H9 (cell line): ENCODE data around the gene HSPH1. TPM values are rescaled to one million over a fixed set of nuclear protein-coding genes. Genes with fewer than 3 reads are reported as not detected.

Experiments
- DNase-seq: peaks from one replicate; pipeline ENCODE4 v3.0.0-alpha.2; 2017
- H2AFZ ChIP-seq: one replicate; pipeline ENCODE4 v1.6.1; 2013; ENCODE audit warnings: mild to moderate bottlenecking, low read length, control low read depth, moderate library complexity
- H2AK5ac ChIP-seq: 2 replicates; pipeline ENCODE4 v1.6.1; 2013; ENCODE audit warnings: low read length, control low read depth, mixed read lengths; ENCODE audit not compliant: insufficient read length
- H2BK120ac ChIP-seq: one replicate; pipeline ENCODE4 v1.6.1; 2013; ENCODE audit warnings: low read depth, mild to moderate bottlenecking, low read length, control low read depth, inconsistent platforms; ENCODE audit not compliant: poor library complexity, severe bottlenecking
- H2BK12ac ChIP-seq: 2 replicates; pipeline ENCODE4 v1.6.1; 2013; ENCODE audit warnings: low read length, control low read depth, mixed read lengths, low read depth; ENCODE audit not compliant: insufficient read length
- H2BK15ac ChIP-seq: 2 replicates; pipeline ENCODE4 v1.6.1; 2013; ENCODE audit warnings: low read depth, low read length, control low read depth
- H2BK20ac ChIP-seq: one replicate; pipeline ENCODE4 v1.6.1; 2013; ENCODE audit warnings: low read depth, mild to moderate bottlenecking, low read length, control low read depth, inconsistent platforms; ENCODE audit not compliant: poor library complexity, severe bottlenecking
- H2BK5ac ChIP-seq: 2 replicates; pipeline ENCODE4 v1.6.1; 2013; ENCODE audit warnings: low read length, control low read depth, mixed read lengths; ENCODE audit not compliant: insufficient read length
- H3K14ac ChIP-seq: 2 replicates; pipeline ENCODE4 v1.6.1; 2013; ENCODE audit warnings: low read length, control low read depth; ENCODE audit not compliant: insufficient read depth
- H3K18ac ChIP-seq: 2 replicates; pipeline ENCODE4 v1.6.1; 2013; ENCODE audit warnings: low read depth, mild to moderate bottlenecking, mixed read lengths, low read length, control low read depth; ENCODE audit not compliant: insufficient read length
- H3K23ac ChIP-seq: 2 replicates; pipeline ENCODE4 v1.6.1; 2013; ENCODE audit warnings: low read length, control low read depth, mixed read lengths, low read depth; ENCODE audit not compliant: insufficient read length
- H3K23me2 ChIP-seq: 2 replicates; pipeline ENCODE4 v1.6.1; 2013; ENCODE audit warnings: low read depth, mild to moderate bottlenecking, mixed read lengths, low read length, control low read depth; ENCODE audit not compliant: insufficient read length, poor library complexity, severe bottlenecking
- H3K27ac ChIP-seq: 2 replicates; pipeline ENCODE4 v1.5.1; 2013; ENCODE audit warnings: low read length, control low read depth, mixed read lengths, low read depth; ENCODE audit not compliant: insufficient read length
- H3K27me3 ChIP-seq: 2 replicates; pipeline ENCODE4 v1.6.1; 2013; ENCODE audit warnings: low read length, control low read depth, inconsistent platforms; ENCODE audit not compliant: insufficient read depth
- H3K4ac ChIP-seq: 2 replicates; pipeline ENCODE4 v1.6.1; 2013; ENCODE audit warnings: low read depth, mild to moderate bottlenecking, control low read depth, inconsistent platforms, low read length, moderate library complexity
- H3K4me1 ChIP-seq: 2 replicates; pipeline ENCODE4 v1.6.1; 2013; ENCODE audit warnings: low read length, control low read depth, inconsistent platforms; ENCODE audit not compliant: insufficient read depth
- H3K4me2 ChIP-seq: 2 replicates; pipeline ENCODE4 v1.6.1; 2013; ENCODE audit warnings: low read length, control low read depth, mixed read lengths; ENCODE audit not compliant: insufficient read length, insufficient read depth
- H3K56ac ChIP-seq: 2 replicates; pipeline ENCODE4 v1.6.1; 2013; ENCODE audit warnings: low read depth, mild to moderate bottlenecking, mixed read lengths, low read length, control low read depth; ENCODE audit not compliant: insufficient read length
- H3K79me1 ChIP-seq: 2 replicates; pipeline ENCODE4 v1.6.1; 2013; ENCODE audit warnings: low read depth, mild to moderate bottlenecking, moderate library complexity, low read length, control low read depth, inconsistent platforms; ENCODE audit not compliant: insufficient read depth, poor library complexity, severe bottlenecking
- H3K79me2 ChIP-seq: 2 replicates; pipeline ENCODE4 v1.6.1; 2013; ENCODE audit warnings: low read length, control low read depth, inconsistent platforms; ENCODE audit not compliant: insufficient read depth
- H3K9ac ChIP-seq: 2 replicates; pipeline ENCODE4 v1.6.1; 2013; ENCODE audit warnings: low read length, control low read depth, mixed read lengths; ENCODE audit not compliant: insufficient read length; ENCODE audit errors: extremely low read depth
- H3K9me3 ChIP-seq: one replicate; pipeline ENCODE4 v1.6.1; 2013; ENCODE audit warnings: low read depth, low read length, inconsistent platforms; ENCODE audit not compliant: control insufficient read depth
- H3T11ph ChIP-seq: one replicate; pipeline ENCODE4 v1.6.1; 2013; ENCODE audit warnings: mild to moderate bottlenecking, low read length, control low read depth, inconsistent platforms
- H4K20me1 ChIP-seq: one replicate; pipeline ENCODE4 v1.6.1; 2013; ENCODE audit not compliant: control insufficient read depth, insufficient read length, insufficient read depth
- H4K5ac ChIP-seq: 2 replicates; pipeline ENCODE4 v1.6.1; 2013; ENCODE audit warnings: low read depth, mild to moderate bottlenecking, mixed read lengths, low read length, control low read depth; ENCODE audit not compliant: insufficient read length
- H4K8ac ChIP-seq: replicated peaks from 2 replicates; pipeline ENCODE4 v1.6.1; 2013; ENCODE audit warnings: low read length, control low read depth, mixed read lengths, low read depth; ENCODE audit not compliant: insufficient read length
- H4K91ac ChIP-seq: 2 replicates; pipeline ENCODE4 v1.6.1; 2013; ENCODE audit warnings: low read depth, mild to moderate bottlenecking, moderate library complexity, mixed read lengths, low read length, control low read depth; ENCODE audit not compliant: insufficient read length
- H3K27ac Mint-ChIP-seq, 3 experiments: 2 replicates in 2 of 3; 3 replicates in 1 of 3; pipeline ENCODE4 v1.8.0; 2020 to 2021; ENCODE audit warnings: mixed read lengths in 3 of 3, mild to moderate bottlenecking in 1 of 3, moderate library complexity in 1 of 3
- H3K27me3 Mint-ChIP-seq: 2 replicates; pipeline ENCODE4 v1.8.0; 2021; ENCODE audit warnings: low read depth, mild to moderate bottlenecking, moderate library complexity, mixed read lengths
- H3K36me3 Mint-ChIP-seq, 3 experiments: 2 replicates in 2 of 3; 3 replicates in 1 of 3; pipeline ENCODE4 v1.8.0; 2020 to 2021; ENCODE audit warnings: low read depth in 3 of 3, mixed read lengths in 3 of 3; ENCODE audit not compliant: insufficient read depth in 1 of 3
- H3K4me1 Mint-ChIP-seq, 2 experiments: 2 replicates each; pipeline ENCODE4 v1.8.0; 2020; ENCODE audit warnings: mixed read lengths in 2 of 2
- H3K4me3 Mint-ChIP-seq, 2 experiments: 2 replicates in 1 of 2; 3 replicates in 1 of 2; pipeline ENCODE4 v1.8.0; 2020 to 2021; ENCODE audit warnings: mild to moderate bottlenecking in 2 of 2, mixed read lengths in 2 of 2, moderate library complexity in 1 of 2
- H3K9me3 Mint-ChIP-seq, 2 experiments: 2 replicates in 1 of 2; 3 replicates in 1 of 2; pipeline ENCODE4 v1.8.0; 2020; ENCODE audit warnings: mild to moderate bottlenecking in 2 of 2, mixed read lengths in 2 of 2, moderate library complexity in 1 of 2
- CTCF ChIP-seq: fragments of 200-600 bp; sonication (generic); conservative IDR thresholded peaks from 3 replicates; pipeline ENCODE4 v1.8.0; 2021; ENCODE audit warnings: antibody characterized with exemption, mild to moderate bottlenecking
- WGBS: extraction: QIAGEN DNeasy Blood & Tissue Kit; methylation state at CpG from one replicate; pipeline ENCODE4 v1.1.7; 2013; ENCODE audit warnings: missing lambda C conversion rate, low lambda C conversion rate, mixed read lengths; ENCODE audit not compliant: insufficient read length; ENCODE audit errors: extremely low coverage; 5-methylcytosine and 5-hydroxymethylcytosine counted together
- total RNA-seq: library from RNA; stranded (reverse); gene quantifications from 2 replicates; pipeline ENCODE4 v1.2.1, GENCODE V29; 2021

Gene HSPH1
- total RNA-seq, 1 experiment from 2014 or later: 141 TPM

DNA sequence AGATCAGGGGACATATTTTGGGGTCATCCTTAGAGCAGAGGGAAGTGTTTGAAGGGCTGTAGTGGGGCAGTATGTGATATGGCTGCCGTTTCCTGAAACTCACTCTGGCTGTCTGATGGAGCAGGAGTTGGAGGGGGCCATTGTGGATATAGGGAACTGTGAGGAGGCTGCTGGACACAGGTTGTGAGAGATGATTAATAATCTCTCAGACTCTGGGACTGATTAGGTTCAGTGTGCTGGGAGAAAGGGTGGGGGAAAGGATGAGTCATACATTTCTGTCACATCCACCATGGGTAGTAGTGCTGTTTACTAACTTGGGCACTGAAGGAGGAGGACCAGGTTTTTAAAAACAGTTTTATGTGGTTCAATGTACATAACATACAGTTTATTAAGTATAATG is 42.9 kb upstream of the HSPH1 start:
- Histone ChIP-seq H3K9ac (no peak overlapping the region), H2BK15ac (no peak overlapping the region), H3K4me2 (no peak overlapping the region), H4K8ac (no peak overlapping the region), H2BK20ac (no peak overlapping the region), H4K5ac (no peak overlapping the region), H3K18ac (no peak overlapping the region), H3K27ac (no peak overlapping the region), H2AFZ (no peak overlapping the region), H3K23me2 (no peaks in the 10 kb centered on the region), H3K56ac (no peak overlapping the region), H3K27me3 (no peaks in the 10 kb centered on the region), H3K79me1 (no peaks in the 10 kb centered on the region), H3K14ac (no peak overlapping the region), H2BK120ac (no peak overlapping the region), H2AK5ac (no peak overlapping the region), H3K9me3 (no peaks in the 10 kb centered on the region), H4K91ac (no peak overlapping the region), H3K4me1 (no peaks in the 10 kb centered on the region), H2BK5ac (no peak overlapping the region), H3K79me2 (no peaks in the 10 kb centered on the region), H4K20me1 (no peaks in the 10 kb centered on the region), H3K4ac (no peak overlapping the region), H3T11ph (no peak overlapping the region), H2BK12ac (no peak overlapping the region), H3K23ac (no peak overlapping the region)
- Mint-ChIP-seq H3K27ac (no peak overlapping the region), H3K9me3 (peaks cover 0 to 2% of the 10 kb centered on the region in 2 experiments; a peak in 3 of 5 replicates), H3K36me3 (no peaks in the 10 kb centered on the region; a peak in 1 of 7 replicates), H3K27me3 (peaks cover 6% of the 10 kb centered on the region; the same call in 1 of the 2 replicates), H3K4me3 (no peak overlapping the region), H3K4me1 (peaks cover 25 to 32% of the 10 kb centered on the region in 2 experiments)
- no peak for DNase-seq
- no peak for TF ChIP-seq CTCF
- WGBS: no CpG with 5 or more reads among the region's 1 CpG
